HG02588 (cell line): ENCODE results near the gene KCNG1.

ENCODE experiments used
- ATAC-seq: cut with Tn5 transposase; IDR thresholded peaks from one replicate; pipeline ENCODE4 v1.9.1; 2021; ENCODE audit warnings: mild to moderate bottlenecking, moderate library complexity; ENCODE audit not compliant: unreplicated experiment

The KCNG1 gene

DNA sequence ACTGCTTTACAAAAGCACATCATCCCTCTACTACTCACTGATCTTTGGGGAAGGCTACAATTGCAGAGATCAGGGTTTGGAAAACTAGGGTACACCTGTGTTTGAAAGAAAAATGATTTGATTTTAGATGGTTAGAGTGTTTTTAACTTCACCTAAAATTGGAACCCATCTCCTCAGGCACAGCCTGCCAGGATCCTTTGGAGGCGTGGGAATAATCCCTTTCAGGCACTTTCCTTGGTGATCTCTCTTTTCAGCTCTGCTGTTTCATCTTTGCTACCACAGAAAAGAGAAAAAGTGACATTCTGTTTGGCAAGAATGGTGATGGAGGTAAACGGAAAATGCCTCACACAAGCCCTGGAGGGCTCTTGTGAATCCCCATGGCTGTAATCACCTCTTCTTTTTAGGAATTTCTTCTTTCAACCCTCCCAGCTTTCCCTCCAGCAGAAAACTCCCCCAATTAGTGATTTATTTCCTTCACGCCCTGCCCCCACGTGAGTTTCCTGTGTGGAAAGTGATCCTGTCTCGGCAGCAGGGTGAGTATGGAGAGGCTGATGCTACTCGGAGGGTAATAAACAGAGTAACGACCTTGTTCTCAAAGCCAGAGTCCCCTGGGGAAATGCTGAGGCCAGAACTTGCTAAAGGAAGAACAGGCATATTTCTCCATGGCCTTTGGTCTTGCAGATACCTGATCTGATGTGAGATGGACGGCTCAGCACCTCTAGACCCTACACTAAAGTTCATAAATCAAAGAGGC, 9.2 kb downstream of the KCNG1 start:
- no peak for ATAC-seq

DNA sequence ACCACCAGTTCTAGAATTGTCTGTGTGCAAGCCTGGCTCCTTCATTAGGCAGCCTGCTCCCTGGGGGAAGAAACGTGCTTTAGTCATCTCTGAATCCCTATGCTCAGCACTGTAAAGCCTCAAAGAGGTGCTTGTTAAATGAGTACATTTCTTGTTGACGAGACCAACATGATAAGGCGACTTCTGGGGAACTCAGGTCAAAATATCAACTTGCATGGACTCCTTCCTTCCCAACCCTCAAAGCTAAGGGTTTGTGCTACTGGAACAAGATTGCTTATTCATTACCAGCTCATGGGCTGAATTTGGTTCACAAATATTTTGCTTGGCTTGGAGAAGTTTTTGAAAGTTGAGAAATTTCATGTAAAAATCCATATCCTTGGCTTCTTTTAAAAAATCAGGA, 10.6 kb downstream of the KCNG1 start:
- no peak for ATAC-seq

DNA sequence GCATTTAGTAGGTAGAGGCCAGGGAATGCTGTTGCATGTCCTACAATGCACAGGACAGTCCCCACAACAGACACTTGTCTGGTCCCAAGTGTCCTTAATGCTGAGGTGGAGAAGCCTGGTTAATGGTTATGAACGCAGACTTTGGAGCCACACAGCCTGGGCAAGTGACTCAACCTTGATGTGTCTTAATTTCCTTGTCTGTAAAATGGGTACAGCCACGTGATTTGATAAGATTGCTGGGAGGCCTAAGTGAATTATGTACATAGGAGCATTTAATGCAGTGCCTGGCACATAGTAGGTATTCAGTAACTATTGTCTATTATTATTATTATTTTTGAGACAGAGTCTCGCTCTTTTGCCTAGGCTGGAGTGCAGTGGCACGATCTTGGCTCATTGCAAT, 11.4 kb downstream of the KCNG1 start:
- no peak for ATAC-seq

DNA sequence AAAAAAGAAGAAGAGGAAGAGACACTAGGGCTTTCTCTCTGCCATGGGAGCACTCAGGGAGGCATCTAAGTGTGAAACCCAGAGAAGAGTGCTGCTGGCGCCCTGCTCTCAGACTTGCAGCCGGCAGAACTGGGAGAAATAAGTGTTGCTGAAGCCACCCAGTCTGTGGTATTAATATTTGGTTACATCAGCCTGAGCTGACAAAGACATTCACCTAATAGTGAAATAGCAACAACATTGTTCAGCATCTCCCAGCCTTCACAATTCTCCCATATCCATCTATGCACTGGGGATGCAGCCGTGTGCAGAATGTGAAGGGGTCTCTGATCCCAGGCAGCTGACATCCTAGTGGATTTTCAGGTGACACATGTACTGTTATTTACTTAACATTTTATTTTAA, 12.0 kb downstream of the KCNG1 start:
- no peak for ATAC-seq

DNA sequence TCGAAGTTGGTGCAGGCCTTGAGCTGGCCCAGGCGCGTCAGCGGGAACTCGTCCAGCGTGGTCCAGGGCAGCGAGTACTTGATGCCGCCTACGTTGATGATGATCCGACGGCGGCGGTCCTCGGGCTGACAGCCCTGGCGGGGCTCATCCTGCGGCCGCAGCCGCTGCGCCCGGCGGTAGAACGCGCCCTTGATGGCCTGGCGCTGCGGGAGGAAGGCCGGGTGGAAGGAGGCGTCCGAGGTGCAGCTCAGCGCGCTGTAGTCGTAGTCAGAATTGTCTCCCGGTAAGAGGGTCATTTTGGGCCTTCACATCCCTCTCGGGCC, 12.9 kb downstream of the KCNG1 start:
- ATAC-seq: no peak

DNA sequence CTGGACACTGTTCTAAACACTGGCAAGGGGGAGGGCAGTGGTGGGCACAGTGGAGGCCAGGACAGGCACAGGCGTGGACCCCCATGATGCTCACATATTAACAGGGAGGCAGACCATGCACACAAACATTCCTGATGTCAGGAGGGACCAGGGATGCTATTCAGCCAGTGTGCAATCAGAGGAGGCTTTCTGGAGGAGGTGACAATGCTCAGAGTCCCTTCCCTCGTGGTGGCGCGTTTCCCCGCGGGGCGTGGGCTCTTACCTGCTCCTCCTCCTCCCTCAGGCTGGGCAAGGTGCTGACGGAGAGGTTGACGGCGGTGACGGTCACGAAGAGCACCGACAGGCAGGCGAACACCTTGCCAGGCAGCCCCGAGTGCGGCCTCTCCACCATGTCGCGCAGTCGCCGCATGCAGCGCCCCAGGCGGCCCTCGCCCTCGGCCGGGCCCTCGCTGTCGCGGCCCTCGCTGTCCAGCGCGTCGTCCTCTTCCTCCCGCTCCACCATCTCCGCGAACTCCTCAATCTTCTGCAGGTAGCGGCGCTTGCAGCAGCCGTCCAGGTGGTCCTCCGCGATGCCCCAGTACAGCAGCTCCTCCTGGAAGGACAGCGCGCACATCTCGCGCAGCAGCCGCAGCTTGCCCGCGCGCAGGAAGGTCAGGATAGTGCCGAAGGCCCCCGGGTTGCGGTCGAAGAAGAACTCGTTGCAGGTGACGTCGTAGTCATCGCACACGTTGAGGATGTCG, 13.4 kb downstream of the KCNG1 start:
- no peak for ATAC-seq

DNA sequence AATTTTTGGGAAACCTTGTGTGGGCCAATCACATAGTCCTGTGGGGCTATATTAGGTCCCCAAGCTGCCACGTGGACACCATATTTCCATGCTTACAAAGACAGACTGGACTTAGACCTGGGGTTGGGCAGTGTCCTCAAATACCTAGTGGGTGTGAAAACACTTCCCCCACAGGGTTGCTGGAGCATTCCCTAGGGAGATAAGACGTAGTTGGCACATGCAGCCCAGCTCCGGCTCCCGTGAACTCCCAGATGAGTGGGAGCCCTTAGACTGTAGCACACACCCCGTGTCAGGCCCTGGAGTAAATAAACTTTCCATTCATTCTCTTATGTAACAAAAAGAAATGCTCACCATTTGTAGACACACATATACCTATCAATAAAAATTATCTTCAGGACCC, 14.2 kb downstream of the KCNG1 start:
- no peak for ATAC-seq

DNA sequence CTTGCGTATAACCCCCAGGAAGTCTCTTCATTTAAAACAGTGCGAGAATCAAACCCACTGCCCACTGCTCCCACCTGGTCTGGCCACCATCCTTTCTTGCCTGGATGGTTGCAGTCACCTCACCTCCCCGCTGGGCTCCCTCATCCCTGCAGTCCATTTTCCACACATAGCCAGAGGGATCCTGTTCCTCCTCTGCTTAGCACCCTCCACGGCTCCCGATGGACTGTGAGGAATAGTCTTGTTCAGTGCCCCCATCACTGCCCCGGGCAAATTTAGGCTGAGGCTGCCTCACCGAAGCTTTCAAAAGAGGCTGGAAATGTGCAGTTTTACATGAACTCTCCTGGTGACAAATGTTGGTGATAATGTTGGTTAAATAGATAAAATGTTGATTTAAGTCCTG, 17.7 kb downstream of the KCNG1 start:
- no peak for ATAC-seq

DNA sequence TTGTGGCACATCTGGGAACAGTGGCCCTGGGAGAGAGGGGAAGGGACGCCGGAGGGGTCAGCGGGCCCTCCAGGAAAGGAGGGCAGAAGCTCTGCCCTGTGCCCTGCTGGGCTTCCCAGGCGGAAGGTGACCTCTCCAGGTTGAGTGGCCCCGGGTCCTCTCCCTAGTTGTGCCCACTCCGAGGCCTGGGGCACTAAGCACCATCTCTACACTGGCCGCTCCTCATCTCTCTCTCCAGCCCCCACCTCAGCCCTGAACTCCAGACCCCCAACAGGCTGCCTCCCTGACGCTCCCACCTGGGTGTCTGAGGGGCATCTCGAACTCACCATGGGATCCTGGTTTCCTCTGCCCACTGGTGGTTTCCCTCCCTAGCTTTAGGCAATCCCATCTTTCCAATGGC, 18.1 kb downstream of the KCNG1 start:
- ATAC-seq: no peak

DNA sequence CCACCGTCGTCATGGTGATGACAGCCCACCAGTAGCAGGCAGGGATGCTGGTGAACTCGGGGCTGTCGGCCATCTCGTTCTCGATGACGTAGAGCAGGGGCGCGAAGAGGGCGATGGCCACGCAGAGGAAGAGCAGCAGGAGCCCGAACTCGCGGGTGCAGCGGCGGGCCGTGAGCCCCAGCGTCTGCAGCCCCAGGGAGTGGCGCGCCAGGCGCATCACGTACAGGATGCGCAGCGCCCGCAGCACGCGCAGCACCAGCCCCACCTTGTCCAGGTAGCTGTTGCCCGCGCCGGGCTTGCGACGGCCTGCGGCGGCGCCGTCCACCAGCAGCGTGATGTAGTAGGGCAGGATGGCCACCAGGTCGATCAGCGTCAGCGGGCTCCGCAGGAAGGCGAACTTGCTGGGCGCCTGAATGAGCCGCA, 18.6 kb downstream of the KCNG1 start:
- ATAC-seq: no peak

DNA sequence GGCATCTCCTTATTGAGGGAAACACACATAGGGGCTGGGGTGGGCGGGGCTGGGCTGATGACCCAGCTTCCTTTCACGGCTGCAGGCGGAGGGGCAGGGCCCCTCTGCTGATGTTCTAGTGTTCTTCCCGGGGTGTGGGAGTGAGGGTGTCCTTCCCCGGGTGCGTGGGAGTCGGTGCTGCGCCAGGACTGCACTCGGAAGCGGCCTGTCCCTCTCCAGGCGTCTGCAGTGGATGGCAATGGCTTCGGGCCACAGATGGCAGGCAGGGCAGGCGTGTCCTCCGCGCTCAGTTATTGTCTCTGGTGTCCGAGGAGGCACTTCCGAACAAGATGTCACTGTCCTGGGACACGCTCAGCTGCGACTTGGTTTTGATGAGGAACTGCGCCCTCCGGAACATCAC, 19.2 kb downstream of the KCNG1 start:
- no peak for ATAC-seq

DNA sequence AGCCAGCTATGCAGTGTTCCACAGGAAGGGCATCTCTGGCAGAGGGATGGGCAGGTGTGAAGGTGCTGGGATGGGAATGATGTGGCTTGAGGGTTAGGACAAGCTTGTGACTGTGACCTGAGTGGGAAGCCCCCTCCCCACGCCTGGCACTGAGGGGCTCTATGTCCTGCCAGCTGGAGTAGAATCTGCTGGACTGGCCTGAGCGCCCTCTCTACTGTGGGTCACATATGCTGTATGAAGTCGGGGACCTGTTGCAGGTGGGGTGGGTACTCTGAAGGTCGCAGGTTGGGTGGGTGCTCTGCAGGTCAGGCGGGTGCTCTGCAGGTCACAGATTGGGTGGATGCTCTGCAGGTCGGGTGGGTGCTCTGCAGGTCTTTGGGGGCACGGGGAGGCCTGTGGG, 20.3 kb downstream of the KCNG1 start:
- no peak for ATAC-seq

DNA sequence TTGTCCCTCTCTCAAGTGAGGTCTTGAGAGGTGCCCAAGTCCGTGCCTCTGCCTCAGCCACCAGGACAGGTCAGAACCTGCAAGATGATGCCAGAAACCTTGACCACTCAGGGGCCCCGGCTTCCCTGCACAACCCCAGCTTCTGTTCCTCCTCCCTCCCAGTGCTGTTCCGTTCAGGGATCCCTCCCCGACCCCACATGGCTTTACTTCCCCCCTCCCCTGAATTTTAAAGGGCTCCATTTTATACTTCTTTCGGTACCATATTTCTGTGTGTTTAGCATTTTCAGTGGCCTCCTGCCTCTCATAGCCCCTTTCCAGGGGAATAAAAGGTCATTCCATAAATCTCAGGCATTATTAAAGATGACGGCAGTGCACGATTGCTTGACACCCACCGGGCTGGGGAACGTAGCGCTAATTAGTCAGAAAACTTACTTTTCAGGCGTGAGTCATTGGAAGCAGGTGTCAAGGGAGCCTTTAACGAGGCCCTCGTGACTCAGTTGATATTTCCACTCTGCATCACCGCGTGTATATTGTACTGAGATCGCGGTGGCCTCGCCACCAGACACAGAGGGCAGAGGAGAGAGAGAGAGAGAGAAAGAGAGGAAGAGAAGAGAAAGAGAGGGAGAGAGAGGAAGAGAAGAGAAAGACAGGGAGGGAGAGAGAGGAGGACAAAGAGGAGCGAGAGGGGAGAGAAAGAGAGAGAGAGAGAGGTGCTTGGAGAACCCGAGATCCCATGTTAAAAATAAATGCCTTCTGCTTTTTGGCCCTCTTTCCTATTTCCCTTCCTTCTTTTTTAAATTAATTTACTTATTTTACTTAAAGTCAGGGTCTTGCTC, 21.3 kb downstream of the KCNG1 start:
- ATAC-seq: no peak

DNA sequence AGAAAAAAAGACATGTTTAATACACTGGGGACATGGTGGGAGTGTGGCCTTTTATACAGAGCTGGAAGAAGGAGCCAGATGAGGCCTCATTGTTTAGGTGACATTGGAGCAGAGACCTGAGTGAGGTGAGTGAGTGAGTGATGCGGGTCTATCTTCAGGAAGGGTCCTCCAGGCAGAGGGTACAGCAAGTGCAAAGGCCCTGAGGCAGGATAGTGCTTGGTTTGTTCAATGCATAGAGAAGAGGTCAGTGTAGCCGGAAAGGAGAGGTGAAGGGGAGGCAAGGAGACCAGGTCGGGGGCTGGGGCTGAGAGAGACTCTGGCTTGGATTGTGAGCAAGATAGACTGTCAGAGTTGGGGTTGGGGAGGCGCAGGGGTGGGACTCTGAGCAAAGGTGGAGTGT, 23.6 kb downstream of the KCNG1 start:
- ATAC-seq: no peak

DNA sequence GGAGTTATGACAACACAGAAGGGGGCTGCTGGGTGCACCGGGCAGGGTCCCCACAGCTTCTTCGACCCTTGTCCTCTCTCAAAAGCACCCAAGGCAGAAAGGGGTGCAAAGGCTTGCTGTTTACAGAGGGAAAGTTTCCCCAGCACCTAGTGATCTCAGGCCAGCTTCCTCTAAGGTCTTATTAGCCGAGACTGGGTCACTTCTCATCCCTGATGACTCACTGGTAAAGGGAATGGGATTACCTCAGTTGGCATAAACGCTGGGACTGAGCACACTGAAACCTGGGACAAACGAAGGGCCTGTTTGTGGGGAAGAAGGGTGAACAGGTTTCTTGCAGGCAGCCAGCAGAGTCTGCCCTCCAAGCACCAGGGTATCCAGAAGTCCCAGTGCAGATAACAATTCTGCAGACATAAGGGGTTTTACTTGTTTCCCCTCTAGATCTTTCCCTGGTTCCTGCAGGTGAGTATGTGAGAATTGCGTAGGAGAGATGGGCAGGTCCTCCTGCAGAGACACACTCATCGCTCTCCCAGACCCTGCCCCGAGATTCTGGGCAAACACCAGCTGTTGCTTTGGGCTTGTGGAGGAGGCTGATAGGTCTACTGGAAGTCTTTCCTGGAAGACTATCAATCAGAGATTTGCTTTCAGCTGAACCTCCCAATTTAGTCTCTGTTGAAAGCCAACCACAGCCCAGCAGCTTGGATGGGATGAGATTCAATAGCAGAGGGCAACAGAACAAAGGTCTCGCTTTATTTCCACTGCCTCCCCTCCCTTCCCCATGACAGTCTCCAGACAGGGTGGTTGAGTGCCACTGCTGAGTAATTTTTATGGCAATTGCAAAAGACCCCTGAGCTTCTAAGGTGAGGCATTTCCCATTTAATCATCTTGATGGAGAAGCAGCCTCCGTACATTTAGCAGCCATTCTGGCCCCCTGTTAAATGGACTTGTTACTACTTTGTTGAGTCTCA, 25.7 kb downstream of the KCNG1 start:
- ATAC-seq: no peak

DNA sequence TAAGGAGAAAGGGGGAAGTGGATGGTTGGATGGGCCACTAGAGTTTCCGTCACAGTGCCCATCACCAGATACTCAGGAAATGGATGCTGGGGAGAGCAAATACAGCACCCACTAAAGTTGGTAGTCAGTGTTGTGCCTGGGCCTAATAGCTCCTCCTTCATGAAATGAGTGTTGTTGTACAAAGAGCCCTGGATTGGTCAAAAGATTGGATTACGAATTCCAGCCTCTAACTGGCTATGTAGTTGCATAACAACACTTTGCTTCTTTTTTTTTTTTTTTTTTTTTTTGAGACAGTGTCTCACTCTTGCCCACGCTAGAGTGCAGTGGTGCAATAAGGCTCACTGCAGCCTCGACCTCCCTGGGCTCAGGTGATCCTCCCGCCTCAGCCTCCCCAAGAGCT, 27.4 kb downstream of the KCNG1 start:
- ATAC-seq: no peak

DNA sequence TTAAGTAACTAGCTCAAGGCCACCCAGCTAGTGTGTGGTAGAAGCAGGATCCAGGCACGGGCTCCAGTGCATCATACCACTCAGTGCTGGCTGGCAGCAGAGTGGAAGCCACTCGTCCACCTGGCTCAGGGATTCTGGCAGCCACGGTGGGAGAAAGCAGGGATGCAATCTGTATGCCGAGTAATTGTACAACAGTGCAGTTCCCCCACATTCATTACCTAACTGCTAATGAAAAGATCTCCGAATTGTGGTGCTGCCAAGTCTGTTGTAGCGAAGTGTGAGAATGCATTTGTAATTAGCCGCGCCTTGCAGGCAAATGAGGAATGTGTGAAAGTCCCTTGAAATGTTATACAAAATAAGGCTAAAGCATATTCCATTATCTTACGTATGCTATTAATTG, 29.0 kb downstream of the KCNG1 start:
- ATAC-seq: no peak

DNA sequence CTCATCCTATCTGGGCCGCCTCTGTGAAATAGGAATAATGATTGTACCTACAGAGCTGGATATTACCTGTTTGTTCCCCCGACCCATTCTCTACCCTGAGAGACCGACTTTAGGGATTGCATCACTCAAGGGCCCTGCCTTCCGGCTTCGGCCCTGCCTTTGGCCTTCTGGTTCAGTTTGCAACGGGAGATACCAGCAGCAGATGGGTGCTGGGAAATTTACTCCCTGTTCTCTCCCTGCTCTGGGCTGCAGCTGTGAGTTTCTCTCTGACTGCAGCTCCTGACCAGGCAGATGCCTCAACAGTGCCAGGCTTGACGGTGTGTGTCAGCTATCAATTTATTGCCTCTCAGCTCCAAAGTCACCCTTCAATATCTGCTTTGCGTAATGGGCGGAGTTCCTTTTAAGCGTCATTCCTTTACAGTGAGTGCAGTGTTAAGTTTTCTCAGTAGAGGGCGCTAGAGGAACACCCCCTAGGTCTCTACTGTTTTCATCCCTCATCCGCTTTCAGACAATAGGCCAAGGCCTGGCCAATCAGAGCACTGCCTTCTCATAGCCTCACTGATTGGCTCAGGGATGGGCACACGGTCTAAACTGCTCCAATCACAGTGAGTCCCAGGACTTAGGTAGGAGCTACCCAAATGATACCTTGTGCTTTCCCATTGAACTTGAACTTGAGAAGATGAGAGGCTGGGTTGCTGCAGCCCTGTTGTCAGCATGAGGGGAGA, 30.0 kb downstream of the KCNG1 start:
- ATAC-seq: no peak

DNA sequence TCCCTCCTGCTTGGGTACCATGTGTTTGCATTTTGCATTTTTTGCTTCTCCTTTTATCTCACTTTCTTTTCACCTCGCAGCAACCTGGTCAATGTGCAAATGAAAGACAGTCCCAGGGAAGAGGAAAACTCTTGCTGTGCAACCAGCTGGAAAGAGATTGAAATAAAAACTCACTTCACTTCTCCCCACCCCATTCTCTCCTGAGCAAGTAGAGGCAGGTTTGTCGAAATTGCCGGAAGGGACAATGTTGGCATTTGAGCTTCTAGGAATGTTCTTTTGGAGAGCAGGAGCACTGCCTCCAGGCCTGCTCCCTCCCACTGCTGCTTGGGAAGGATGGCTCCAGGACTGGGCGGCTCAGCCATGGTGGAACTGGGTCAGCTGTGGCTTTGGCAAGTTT, 30.6 kb downstream of the KCNG1 start:
- no peak for ATAC-seq

DNA sequence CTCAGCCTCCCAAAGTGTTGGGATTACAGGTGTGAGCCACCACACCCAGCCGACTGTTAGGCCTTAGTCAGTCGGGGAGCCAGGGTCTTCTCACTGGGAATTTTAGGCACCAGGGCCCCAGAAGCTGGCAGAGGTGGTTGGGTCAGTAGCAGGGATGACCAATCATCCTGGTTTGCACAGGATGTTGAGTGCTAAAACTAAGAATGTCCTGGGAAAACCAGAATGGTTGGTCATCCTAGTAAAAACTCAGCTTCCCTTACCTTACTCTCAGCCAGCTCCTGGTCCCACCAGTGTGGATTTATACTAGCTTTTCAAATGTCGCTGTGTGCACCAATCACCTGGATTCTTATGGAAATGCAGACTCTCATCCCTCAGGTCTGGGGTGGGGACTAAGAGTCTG, 31.8 kb downstream of the KCNG1 start:
- no peak for ATAC-seq
